Stimulated activated CD8-positive, alpha-beta memory T cell treated with anti-CD3 and anti-CD28 coated beads, Interleukin-4, amount 100 ng/mL, for 48 hours (primary cell): ENCODE results near the gene ARL2BP.
"Not testable (repeated sequence)": the region's sequence is repeated elsewhere in the genome, so short reads cannot be mapped to it uniquely, and the experiment has no call there.

Source experiments
- DNase-seq: peaks from one replicate; pipeline ENCODE4 v3.0.0-alpha.2; 2020

The ARL2BP gene

GRCh38 chr16:57264381-57264780 lies 19.3 kb downstream of the ARL2BP start:
- DNase-seq: no peak

- no peak for DNase-seq
These were observed 19.9 kb downstream of the ARL2BP start for GRCh38 chr16:57264950-57265371.

- no peak for DNase-seq
These were observed 20.9 kb downstream of the ARL2BP start for GRCh38 chr16:57265850-57266530.

GRCh38 chr16:57266531-57267260 lies 21.6 kb downstream of the ARL2BP start:
- no peak for DNase-seq

DNA sequence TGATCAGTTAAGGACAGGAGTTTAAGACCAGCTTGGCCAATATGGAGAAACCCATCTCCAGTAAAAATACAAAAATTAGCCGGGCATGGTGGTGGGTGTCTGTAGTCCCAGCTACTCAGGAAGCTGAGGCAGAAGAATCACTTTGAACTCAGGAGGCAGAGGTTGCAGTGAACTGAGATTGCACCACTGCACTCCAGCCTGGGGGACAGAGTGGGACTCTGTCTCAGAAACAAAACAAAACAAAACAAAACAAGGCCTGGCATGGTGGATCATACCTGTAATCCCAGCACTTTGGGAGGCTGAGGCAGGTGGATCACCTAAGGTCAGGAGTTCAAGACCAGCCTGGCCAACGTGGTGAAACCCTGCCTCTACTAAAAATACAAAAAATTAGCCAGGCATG lies 22.3 kb downstream of the ARL2BP start:
- not testable (repeated sequence) for DNase-seq

GRCh38 chr16:57268804-57269800 lies 24.0 kb downstream of the ARL2BP start:
- no peak for DNase-seq

DNA sequence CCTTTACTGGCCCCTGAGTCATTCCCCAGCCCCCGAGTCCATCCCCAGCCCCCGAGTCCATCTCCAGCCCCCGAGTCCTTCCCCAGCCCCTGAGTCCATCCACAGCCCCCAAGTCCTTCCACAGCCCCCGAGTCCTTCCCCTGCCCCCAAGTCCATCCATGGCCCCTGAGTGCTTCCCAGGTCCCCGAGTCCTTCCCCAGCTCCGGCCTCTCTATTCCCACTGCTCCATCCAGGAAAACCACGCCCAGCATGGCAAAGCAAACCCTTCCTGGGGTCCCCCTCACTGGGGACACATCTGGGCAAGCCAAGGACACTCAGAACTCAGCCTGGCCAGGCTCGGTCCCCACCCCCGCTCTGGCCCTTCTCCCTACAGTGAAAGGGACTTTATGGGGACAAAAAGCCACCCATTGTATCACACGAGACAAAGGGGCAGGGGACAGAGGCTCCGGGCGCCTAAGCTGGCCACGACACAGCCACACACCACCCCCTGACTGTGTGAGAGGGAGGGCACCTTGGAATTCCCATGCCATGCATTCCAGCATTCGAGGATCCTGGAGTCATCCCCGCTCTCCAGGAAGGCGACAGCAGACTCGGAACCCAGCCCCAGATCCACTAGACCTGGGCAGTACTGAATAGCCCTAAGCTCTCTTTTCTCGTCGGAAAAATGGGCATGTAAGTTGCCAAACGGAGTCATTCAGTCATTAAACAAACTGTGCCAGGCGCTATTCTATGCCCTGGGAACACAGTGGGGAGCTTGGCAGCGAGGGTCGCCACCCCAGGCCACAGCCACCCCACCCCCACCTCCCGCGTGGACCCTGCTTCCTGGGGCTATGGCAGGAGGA lies 25.4 kb downstream of the ARL2BP start:
- DNase-seq: no peak

DNA sequence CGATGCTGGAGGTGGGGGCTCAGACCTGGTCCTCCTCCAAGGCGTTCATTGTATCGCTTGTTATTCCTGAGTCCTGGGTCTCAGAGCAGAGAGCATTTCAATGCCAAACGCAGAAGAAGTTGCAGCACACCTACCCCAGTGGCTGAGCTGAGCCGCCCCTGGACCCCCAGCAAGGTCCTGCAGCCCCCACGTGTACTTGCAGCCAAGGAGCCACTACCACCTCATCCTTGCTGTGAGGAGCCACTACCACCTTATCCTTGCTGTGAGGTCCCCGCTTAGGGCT lies 25.9 kb downstream of the ARL2BP start:
- no peak for DNase-seq

GRCh38 chr16:57271867-57272495 lies 26.9 kb downstream of the ARL2BP start:
- no peak for DNase-seq

DNA sequence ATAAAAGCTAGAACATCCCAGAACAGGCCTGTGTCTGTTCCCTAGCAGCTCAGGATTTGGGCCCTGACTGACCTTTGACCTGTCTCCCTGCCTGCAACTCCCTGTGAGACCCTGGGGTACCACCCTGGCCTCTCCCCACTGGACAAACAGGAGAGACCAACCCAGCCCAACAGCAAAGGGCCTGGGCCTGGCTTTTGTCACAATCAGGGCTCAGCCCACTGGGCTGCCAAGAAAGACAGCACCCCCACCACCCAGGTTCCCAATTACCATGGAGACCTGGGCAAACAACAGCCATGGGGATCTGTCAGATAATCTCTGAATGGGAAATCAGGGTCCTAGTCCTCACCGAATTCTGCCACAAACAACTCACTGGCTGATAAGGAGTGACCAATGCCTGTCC lies 28.3 kb downstream of the ARL2BP start:
- no peak for DNase-seq

DNA sequence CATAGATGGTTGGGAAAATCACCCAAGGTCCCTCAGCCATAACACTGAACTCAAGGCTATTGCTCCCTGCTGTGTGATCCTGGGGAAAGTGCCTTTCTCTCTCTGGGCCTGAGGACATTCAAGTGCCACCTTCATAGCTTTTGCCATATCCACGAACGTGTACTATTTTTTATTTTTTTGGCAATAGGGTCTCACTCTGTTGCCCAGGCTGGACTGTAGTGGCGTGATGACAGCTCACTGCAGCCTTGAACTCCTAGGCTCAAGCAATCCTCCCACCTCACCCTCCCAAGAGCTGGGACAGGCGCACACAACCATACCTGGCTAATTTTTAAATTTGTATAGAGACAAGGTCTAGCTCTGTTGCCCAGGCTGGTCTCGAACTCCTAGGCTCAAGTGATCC lies 28.8 kb downstream of the ARL2BP start:
- DNase-seq: no peak

GRCh38 chr16:57275946-57276345 lies 30.9 kb downstream of the ARL2BP start:
- DNase-seq: not testable (repeated sequence)

DNA sequence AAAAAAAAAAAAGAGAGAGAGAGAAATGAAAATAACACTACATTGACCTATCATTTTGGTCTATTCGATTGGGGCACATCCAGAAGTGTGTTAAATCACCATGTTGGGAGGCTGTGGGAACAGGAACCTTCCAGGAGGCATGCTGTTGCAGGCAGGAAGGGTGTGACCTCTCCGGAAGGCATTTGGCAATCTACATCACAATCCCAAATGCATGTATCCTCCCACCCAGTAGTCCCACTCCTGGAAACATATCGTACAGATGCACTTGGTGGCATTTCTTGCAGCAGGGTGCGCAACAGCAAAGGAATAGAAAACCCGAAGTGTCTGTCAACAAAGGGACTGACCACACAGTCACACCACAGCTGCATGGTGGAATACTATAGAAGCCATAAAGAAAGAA lies 31.5 kb downstream of the ARL2BP start:
- DNase-seq: no peak

GRCh38 chr16:57277586-57277985 lies 32.5 kb downstream of the ARL2BP start:
- peak; percentile 69 for DNase-seq

DNA sequence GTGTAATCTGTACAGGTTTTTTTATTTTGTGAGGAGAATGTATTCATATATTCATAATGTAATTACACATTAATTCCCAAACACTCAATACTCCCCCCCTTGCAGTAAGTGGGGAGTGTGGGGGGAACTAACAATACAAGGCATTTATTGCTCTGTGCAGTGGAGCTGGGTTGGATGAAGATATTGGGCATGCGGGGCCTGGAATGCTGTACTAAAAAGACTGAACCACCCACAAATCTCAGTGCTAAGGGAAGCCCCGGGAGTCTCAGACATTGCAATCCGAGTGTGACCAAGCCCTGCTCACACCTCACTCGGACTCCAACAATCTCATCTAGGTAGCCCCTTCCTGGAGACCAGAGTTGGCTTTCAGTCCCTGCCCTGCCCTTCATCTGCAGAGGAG lies 33.4 kb downstream of the ARL2BP start:
- DNase-seq: no peak

GRCh38 chr16:57279780-57280638 lies 35.0 kb downstream of the ARL2BP start:
- DNase-seq: no peak

DNA sequence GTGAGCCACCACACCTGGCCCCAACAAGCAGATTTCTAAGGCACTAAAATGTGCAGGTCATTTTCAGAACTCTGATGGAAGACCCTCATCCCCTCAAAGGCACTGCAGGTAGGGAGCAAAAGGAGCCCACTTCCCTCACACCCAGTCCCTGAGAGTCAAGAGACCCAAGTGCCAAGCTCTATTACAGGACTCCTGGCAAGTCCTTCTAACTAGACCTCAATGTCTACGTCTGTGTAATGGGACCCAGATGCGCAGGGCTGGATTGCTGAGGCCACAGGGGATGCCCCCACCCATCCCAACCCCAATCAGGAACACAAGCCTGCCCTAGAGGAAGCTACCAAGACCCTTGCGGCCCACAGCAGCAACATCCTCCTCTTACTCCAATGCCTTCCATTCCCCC lies 36.7 kb downstream of the ARL2BP start:
- no peak for DNase-seq

DNA sequence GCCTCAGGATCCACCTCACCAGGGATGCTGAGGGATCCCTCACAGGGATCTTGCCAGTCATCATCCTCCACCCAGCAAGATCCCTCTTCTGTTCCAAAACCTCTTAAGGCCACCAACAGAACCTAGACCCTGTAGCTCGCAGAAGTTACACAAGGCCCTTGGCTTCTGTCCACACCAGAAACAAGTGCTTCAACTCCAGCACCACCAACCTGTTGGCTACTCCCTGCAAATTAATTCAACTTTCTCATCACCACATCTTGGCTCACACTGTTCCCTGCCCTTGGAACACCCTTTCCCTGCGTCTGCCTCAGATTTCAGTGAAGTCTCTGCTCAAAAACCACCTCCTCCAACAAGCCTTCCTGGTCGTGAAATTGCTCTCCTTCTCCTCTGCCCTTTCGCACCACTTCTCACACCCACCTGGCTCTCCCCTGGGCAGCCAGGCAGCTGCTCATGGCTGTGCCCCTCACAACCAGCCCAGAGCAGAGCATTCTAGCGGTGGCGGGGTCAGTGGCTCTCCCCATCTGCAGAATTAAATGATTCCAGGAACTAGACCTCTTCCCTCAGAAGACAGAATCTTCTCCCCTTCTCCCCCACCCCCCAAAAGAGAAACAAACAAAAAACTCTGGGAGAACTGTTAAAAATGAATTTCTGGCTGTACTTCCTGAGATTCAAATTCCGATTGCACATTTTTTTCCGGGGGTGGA lies 37.6 kb downstream of the ARL2BP start:
- no peak for DNase-seq

- no peak for DNase-seq
These were observed 38.3 kb downstream of the ARL2BP start for GRCh38 chr16:57283214-57283958.

GRCh38 chr16:57283959-57284208 lies 38.8 kb downstream of the ARL2BP start:
- DNase-seq: no peak
